CD1c-positive myeloid dendritic cell (primary cell): ENCODE measurements around the gene TMEM131.
"Not testable (repeated sequence)": the region's sequence is repeated elsewhere in the genome, so short reads cannot be mapped to it uniquely, and the experiment has no call there.

Experiments
- DNase-seq: peaks from one replicate; pipeline ENCODE4 v3.0.0-alpha.2; 2016; ENCODE audit errors: extremely low spot score

The TMEM131 gene

GRCh38 chr2:97953853-97954252 lies 41.9 kb downstream of the TMEM131 start:
- peak; percentile 27 for DNase-seq

- peak; percentile 64 for DNase-seq
Measured at GRCh38 chr2:97952357-97952756, 43.4 kb downstream of the TMEM131 start.

GRCh38 chr2:97951155-97951680 lies 44.5 kb downstream of the TMEM131 start:
- DNase-seq, result peak; percentile 51

- no peak for DNase-seq
Measured at GRCh38 chr2:97950329-97951154, 45.2 kb downstream of the TMEM131 start.

- DNase-seq, result peak; percentile 87
Measured at GRCh38 chr2:97948926-97949325, 46.8 kb downstream of the TMEM131 start.

- no peak for DNase-seq
Measured at GRCh38 chr2:97945791-97946190, 50.0 kb downstream of the TMEM131 start.

- no peak for DNase-seq
Measured at GRCh38 chr2:97936881-97937280, 58.9 kb downstream of the TMEM131 start.

- DNase-seq, result no peak
Measured at GRCh38 chr2:97936199-97936598, 59.5 kb downstream of the TMEM131 start.

- no peak for DNase-seq
Measured at GRCh38 chr2:97935719-97936161, 60.0 kb downstream of the TMEM131 start.

- DNase-seq, result peak; percentile 38
Measured at GRCh38 chr2:97932975-97933662, 62.6 kb downstream of the TMEM131 start.

- DNase-seq, result no peak
Measured at GRCh38 chr2:97931858-97932225, 63.9 kb downstream of the TMEM131 start.

- DNase-seq, result peak; percentile 74
Measured at GRCh38 chr2:97931118-97931857, 64.5 kb downstream of the TMEM131 start.

GRCh38 chr2:97928591-97928990 lies 67.2 kb downstream of the TMEM131 start:
- no peak for DNase-seq

- no peak for DNase-seq
Measured at GRCh38 chr2:97926946-97927345, 68.8 kb downstream of the TMEM131 start.

- DNase-seq, result no peak
Measured at GRCh38 chr2:97924194-97924593, 71.6 kb downstream of the TMEM131 start.

- DNase-seq, result no peak
Measured at GRCh38 chr2:97919858-97920257, 75.9 kb downstream of the TMEM131 start.

- DNase-seq, result no peak
Measured at GRCh38 chr2:97918818-97919217, 76.9 kb downstream of the TMEM131 start.

GRCh38 chr2:97917668-97918067 lies 78.1 kb downstream of the TMEM131 start:
- DNase-seq, result not testable (repeated sequence)

- no peak for DNase-seq
Measured at GRCh38 chr2:97914691-97915213, 81.0 kb downstream of the TMEM131 start.

GRCh38 chr2:97913846-97914245 lies 81.9 kb downstream of the TMEM131 start:
- no peak for DNase-seq

GRCh38 chr2:97911922-97912575 lies 83.7 kb downstream of the TMEM131 start:
- DNase-seq, result peak; percentile 18
